Measurements from ENCODE around the gene TPD52L2.

Gene TPD52L2

GRCh38 chr20:63920226-63920625 is 55.2 kb downstream of the TPD52L2 start:
- no peaks in the 10 kb centered on the region for H3K9me3 ChIP-seq (ENCODE audit: insufficient read depth, low read depth, low read length)
- H4K20me1 ChIP-seq (ENCODE audit: insufficient read depth, low read length, poor library complexity, severe bottlenecking): no peaks in the 10 kb centered on the region
- H3K36me3 ChIP-seq (ENCODE audit: insufficient read depth, low read length): peaks cover 11% of the 10 kb centered on the region; the same call in 1 of the 2 replicates
- H2AFZ ChIP-seq (ENCODE audit: low read length): no peak overlapping the region
- no peak for TF ChIP-seq EZH2phosphoT487 (IDR thresholded peaks at IDR 0.05; ENCODE audit: borderline replicate concordance)
- TF ChIP-seq, protein P1, sequence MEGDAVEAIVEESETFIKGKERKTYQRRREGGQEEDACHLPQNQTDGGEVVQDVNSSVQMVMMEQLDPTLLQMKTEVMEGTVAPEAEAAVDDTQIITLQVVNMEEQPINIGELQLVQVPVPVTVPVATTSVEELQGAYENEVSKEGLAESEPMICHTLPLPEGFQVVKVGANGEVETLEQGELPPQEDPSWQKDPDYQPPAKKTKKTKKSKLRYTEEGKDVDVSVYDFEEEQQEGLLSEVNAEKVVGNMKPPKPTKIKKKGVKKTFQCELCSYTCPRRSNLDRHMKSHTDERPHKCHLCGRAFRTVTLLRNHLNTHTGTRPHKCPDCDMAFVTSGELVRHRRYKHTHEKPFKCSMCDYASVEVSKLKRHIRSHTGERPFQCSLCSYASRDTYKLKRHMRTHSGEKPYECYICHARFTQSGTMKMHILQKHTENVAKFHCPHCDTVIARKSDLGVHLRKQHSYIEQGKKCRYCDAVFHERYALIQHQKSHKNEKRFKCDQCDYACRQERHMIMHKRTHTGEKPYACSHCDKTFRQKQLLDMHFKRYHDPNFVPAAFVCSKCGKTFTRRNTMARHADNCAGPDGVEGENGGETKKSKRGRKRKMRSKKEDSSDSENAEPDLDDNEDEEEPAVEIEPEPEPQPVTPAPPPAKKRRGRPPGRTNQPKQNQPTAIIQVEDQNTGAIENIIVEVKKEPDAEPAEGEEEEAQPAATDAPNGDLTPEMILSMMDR (conservative IDR thresholded peaks at IDR 0.05; ENCODE audit: low read length): no peak
- no peak overlapping the region for H3K4me3 ChIP-seq (ENCODE audit: low read length, poor library complexity, severe bottlenecking)
- no peaks in the 10 kb centered on the region for H3K9me2 ChIP-seq (replicated peaks; ENCODE audit: low read depth, low read length)
- no peak overlapping the region for H3K9ac ChIP-seq (ENCODE audit: low read depth, low read length, poor library complexity, severe bottlenecking)
- no peaks in the 10 kb centered on the region for H3F3A ChIP-seq (ENCODE audit: low read depth)
- H3K79me2 ChIP-seq (ENCODE audit: insufficient read depth, low read length): peaks cover 31% of the 10 kb centered on the region
- no peaks in the 10 kb centered on the region for H3K4me1 ChIP-seq (ENCODE audit: insufficient read depth, low read length, poor library complexity, severe bottlenecking)
- H3K4me2 ChIP-seq (ENCODE audit: low read depth, low read length, poor library complexity, severe bottlenecking): no peak overlapping the region
- no peaks in the 10 kb centered on the region for H3K27me3 ChIP-seq (ENCODE audit: insufficient read depth, low read length, poor library complexity, severe bottlenecking)

DNA sequence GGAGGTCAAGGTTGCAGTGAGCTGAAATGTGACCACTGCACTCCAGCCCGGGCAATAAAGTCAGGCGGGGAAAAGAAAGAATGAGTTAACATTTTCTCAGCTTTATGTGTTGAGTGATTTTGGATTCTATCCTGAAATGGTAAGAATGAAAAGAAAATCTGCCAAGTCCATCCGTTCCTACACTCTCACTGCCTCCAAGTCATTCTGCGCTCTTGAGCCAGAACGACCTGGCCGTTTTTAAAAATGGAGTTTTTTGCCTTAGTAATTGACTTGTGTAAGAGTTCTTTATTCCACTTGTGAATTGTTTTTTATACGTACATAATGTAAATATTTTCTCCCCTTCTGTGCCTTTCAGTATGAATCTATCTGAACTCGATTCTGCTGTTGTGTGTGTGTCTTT is 58.6 kb downstream of the TPD52L2 start:
- TF ChIP-seq, protein P1 (conservative IDR thresholded peaks at IDR 0.05; ENCODE audit: low read length): no peak
- no peak for TF ChIP-seq EZH2phosphoT487 (IDR thresholded peaks at IDR 0.05; ENCODE audit: borderline replicate concordance)
- peaks cover 16% of the 10 kb centered on the region; the same call in 1 of the 2 replicates for H3K79me2 ChIP-seq (ENCODE audit: insufficient read depth, low read length)

GRCh38 chr20:63924241-63924640 is 59.2 kb downstream of the TPD52L2 start:
- TF ChIP-seq, protein P1 (conservative IDR thresholded peaks at IDR 0.05; ENCODE audit: low read length): no peak
- no peak for TF ChIP-seq EZH2phosphoT487 (IDR thresholded peaks at IDR 0.05; ENCODE audit: borderline replicate concordance)
- no peaks in the 10 kb centered on the region for H3K4me1 ChIP-seq (ENCODE audit: insufficient read depth, low read length, poor library complexity, severe bottlenecking)
- no peak overlapping the region for H2AFZ ChIP-seq (ENCODE audit: low read length)
- H3K9me2 ChIP-seq (replicated peaks; ENCODE audit: low read depth, low read length): no peaks in the 10 kb centered on the region
- no peaks in the 10 kb centered on the region for H3K9me3 ChIP-seq (ENCODE audit: insufficient read depth, low read depth, low read length)
- peaks cover 16% of the 10 kb centered on the region; the same call in 1 of the 2 replicates for H3K79me2 ChIP-seq (ENCODE audit: insufficient read depth, low read length)
- H3K27me3 ChIP-seq (ENCODE audit: insufficient read depth, low read length, poor library complexity, severe bottlenecking): no peaks in the 10 kb centered on the region
- H3F3A ChIP-seq (ENCODE audit: low read depth): no peaks in the 10 kb centered on the region
- no peak overlapping the region for H3K4me2 ChIP-seq (ENCODE audit: low read depth, low read length, poor library complexity, severe bottlenecking)
- H4K20me1 ChIP-seq (ENCODE audit: insufficient read depth, low read length, poor library complexity, severe bottlenecking): peaks cover 4% of the 10 kb centered on the region
- peaks cover 22% of the 10 kb centered on the region; the same call in 1 of the 2 replicates for H3K36me3 ChIP-seq (ENCODE audit: insufficient read depth, low read length)
- H3K9ac ChIP-seq (ENCODE audit: low read depth, low read length, poor library complexity, severe bottlenecking): no peak overlapping the region
- no peak overlapping the region for H3K4me3 ChIP-seq (ENCODE audit: low read length, poor library complexity, severe bottlenecking)

More for the DNA sequence above, 58.6 kb downstream of the TPD52L2 start:
- Histone ChIP-seq H3K4me2 (ENCODE audit: low read depth, low read length, poor library complexity, severe bottlenecking) (no peak overlapping the region), H3K9ac (ENCODE audit: low read depth, low read length, poor library complexity, severe bottlenecking) (no peak overlapping the region), H3K4me3 (ENCODE audit: low read length, poor library complexity, severe bottlenecking) (no peak overlapping the region), H3K9me3 (ENCODE audit: insufficient read depth, low read depth, low read length) (no peaks in the 10 kb centered on the region), H3K9me2 (replicated peaks; ENCODE audit: low read depth, low read length) (no peaks in the 10 kb centered on the region), H2AFZ (ENCODE audit: low read length) (no peak overlapping the region), H3K36me3 (ENCODE audit: insufficient read depth, low read length) (peaks cover 16% of the 10 kb centered on the region; the same call in 1 of the 2 replicates), H3K4me1 (ENCODE audit: insufficient read depth, low read length, poor library complexity, severe bottlenecking) (no peaks in the 10 kb centered on the region), H4K20me1 (ENCODE audit: insufficient read depth, low read length, poor library complexity, severe bottlenecking) (peaks cover 4% of the 10 kb centered on the region), H3K27me3 (ENCODE audit: insufficient read depth, low read length, poor library complexity, severe bottlenecking) (no peaks in the 10 kb centered on the region), H3F3A (ENCODE audit: low read depth) (no peaks in the 10 kb centered on the region)

Data from Loucy (cell line).